Measurements from ENCODE around the gene PRLH.
"Not testable (repeated sequence)": the region's sequence is repeated elsewhere in the genome, so short reads cannot be mapped to it uniquely, and the experiment has no call there.

Gene PRLH

DNA sequence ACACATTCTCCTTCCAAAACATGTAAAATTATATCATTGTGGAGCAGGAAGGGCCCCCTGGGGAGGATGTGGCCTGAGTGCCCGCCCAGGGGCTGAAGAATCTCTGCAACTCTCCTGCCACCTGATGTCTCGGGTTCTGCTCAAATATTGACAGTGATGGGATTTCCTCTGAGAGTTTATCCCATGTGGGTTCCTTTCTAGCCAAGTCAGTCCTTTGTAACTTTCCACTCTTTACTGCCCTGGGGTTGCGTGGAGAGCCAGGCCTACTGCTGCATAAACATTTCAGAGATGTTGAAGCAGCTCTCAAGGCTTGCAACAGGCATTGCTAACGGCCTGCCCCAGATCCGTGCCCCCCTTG lies 28.1 kb downstream of the PRLH start:
- TF ChIP-seq, protein P1, sequence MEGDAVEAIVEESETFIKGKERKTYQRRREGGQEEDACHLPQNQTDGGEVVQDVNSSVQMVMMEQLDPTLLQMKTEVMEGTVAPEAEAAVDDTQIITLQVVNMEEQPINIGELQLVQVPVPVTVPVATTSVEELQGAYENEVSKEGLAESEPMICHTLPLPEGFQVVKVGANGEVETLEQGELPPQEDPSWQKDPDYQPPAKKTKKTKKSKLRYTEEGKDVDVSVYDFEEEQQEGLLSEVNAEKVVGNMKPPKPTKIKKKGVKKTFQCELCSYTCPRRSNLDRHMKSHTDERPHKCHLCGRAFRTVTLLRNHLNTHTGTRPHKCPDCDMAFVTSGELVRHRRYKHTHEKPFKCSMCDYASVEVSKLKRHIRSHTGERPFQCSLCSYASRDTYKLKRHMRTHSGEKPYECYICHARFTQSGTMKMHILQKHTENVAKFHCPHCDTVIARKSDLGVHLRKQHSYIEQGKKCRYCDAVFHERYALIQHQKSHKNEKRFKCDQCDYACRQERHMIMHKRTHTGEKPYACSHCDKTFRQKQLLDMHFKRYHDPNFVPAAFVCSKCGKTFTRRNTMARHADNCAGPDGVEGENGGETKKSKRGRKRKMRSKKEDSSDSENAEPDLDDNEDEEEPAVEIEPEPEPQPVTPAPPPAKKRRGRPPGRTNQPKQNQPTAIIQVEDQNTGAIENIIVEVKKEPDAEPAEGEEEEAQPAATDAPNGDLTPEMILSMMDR (IDR thresholded peaks at IDR 0.05; ENCODE audit: insufficient read depth, low read depth, low read length, missing control alignments), result no peak
- DNase-seq (ENCODE audit: low read depth), result no peak

DNA sequence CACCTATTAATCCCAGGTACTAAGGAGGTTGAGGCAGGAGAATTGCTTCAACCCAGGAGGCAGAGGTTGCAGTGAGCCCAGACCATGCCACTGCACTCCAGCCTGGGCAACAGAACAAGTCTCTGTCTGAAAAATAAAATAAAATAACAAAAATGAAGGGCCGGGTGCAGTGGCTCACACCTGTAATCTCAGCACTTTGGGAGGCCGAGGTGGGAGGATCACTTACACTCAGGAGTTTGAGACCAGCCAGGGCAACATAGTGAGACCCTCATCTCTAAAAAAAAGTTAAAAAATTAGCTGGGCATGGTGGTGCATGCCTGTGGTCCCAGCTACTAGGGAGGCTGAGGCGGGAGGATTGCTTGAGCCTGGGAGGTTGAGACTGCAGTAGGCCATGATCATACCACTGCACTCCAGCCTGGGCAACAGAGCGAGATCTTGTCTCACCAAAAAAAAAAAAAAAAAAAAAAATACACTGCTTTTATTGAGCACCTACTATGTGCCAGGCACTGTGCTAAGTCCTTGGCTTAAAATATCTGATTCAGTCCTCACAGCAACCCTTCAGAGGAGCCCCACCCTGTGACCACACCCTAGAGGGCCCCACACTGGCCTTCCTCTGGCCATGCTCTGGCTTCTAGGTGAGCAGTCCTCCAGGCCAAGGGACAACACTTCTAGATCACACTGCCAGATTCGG lies 29.6 kb downstream of the PRLH start:
- not testable (repeated sequence) for DNase-seq (ENCODE audit: low read depth); H3K4me3 ChIP-seq (ENCODE audit: low read length)

More for the DNA sequence above, 28.1 kb downstream of the PRLH start:
- H3K4me3 ChIP-seq (ENCODE audit: low read length), result no peak overlapping the region

DNA sequence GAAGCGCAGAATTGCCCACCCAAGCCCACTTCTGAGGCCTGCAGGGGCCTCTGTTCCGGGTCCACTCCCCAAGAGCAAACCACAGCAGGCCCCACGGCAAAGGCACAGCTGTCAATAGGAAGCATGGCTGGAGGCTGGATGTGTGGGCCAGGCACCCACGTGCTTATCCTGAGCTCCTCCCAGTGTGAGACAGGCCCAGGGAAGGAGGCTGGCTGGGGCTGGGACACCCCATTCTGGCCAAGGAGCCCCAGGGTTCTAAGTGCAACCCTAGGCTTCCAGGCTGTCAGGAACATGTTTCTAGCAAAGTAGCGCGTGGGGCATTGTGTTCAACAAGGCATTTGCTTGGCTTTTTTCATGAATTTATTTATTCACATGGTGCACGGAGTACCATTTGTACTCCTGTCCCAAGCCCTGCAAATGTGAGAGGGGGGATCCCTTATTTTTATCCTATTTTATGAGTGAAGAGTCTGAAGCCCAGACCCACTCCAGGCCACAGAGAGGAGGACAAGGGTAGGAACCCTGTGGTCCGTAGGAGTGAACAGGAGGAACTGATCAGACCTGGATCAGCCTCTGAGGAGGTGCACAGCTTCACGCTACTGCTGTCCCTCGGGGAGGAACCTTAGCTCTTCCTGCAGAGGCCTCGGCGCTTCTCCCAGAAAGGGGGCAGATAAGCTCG lies 30.3 kb downstream of the PRLH start:
- TF ChIP-seq, protein P1 (IDR thresholded peaks at IDR 0.05; ENCODE audit: insufficient read depth, low read depth, low read length, missing control alignments), result no peak
- H3K4me3 ChIP-seq (ENCODE audit: low read length), result no peak overlapping the region
- DNase-seq (ENCODE audit: low read depth), result no peak

DNA sequence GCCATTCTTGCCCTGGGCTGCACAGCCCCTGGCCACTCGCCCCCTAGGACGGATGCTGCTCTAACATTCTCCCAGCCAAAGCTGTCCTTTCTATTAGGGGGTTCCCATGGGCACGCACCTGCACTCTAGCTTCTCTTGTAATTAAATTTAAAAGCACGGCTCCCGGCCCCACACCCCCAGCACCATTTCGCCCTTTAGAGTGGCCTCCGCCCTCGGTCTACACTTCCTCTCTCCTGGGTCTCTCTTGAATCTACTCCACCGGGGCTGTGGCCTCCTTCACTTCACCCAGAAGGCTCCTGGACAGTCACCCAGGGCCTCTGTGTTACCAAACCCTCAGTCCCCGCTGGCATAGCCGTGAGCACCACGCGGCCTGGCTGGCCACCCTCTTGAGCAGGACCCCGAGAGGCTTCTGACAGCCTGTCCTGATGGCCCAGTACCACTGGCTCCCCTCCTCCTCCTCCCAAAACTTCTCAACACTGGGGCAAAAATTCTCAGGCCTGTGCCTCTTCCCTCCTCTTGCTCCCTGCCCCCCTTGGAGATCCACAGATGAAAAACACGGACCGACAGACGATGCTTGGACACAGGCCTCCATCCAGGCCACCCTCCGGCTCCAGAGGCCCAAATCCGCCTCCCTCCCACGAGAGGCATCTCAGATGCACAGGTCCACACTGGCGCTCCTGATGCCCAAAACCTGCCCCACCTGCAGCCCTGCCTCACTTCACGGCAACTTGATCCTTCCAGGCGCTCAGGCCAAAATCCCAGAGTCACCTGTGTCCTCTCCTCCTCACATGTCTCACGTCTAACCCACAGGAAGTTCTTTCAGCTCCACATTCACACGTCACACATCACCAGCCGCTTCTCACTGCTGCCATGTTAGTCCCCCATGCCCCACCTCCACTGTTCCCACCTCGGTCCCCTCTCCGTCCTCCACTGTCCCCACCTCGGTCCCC lies 31.1 kb downstream of the PRLH start:
- TF ChIP-seq, protein P1 (IDR thresholded peaks at IDR 0.05; ENCODE audit: insufficient read depth, low read depth, low read length, missing control alignments), result no peak
- DNase-seq (ENCODE audit: low read depth), result no peak
- no peak overlapping the region for H3K4me3 ChIP-seq (ENCODE audit: low read length)

DNA sequence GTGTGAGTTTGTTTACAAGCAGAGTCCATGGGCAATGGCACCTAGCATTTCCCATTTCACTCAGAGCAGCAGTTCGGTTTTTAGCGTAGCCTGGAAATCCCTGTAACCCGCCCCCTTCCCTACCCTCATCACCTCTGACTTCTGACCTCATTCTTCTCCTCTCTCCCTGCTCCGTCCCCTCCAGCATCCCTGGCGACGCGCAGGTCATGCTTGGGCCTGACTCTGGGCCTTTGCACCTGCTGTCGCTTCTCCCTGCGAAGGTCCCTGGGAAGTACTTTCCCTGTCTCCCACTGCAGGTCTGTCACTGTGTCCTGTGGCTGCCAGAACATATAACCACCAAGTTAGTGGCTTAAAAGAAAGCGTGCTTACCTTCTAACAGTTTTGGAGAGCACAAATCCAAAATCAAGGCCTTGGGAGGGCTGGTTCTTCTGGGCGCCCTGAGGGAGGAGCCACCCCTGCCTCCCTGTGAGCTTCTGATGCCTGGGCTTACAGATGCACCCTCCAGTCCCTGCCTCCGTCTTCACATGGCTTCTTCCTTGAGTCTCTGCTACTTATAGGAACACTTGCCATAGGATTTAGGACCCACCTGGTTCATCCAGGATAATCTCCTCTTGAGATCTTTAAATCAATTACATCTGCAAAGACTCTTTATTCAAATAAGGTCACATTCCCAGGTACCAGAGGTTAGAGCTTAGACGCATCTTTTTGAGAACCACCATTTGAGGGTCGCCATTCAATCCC lies 32.3 kb downstream of the PRLH start:
- no peak for DNase-seq (ENCODE audit: low read depth)
- TF ChIP-seq, protein P1 (IDR thresholded peaks at IDR 0.05; ENCODE audit: insufficient read depth, low read depth, low read length, missing control alignments), result no peak
- H3K4me3 ChIP-seq (ENCODE audit: low read length), result no peak overlapping the region

DNA sequence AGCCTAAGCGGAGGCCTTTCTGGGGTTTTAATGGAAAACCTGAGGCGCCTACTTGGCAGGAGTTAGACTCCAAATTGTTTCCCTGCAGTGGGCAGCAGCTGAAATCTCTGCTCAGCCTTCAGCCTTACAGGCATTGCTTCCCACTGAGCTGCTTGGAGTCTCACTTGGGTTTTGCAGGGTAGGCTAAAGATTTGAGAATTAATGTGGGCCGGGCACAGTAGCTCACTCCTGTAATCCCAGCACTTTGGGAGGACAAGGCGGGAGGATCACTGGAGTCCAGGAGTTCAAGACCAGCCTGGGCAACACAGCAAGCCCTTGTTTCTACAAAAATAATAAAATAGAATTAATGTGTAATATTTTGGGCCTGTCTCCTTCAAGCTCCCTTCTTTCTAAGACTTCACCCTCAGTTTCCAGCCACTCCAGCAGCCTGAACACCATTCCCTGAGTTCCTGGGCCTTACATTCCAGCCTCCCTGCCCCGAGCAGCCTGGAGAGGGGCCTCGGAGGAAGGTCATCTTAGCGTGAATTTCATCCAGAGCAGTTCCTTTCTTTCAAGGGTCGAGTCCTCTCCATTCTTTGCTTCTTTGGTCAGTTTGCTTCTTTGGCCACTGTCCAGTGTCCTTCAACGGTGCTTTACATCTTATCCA lies 33.2 kb downstream of the PRLH start:
- H3K4me3 ChIP-seq (ENCODE audit: low read length), result no peak overlapping the region
- no peak for DNase-seq (ENCODE audit: low read depth)
- TF ChIP-seq, protein P1 (IDR thresholded peaks at IDR 0.05; ENCODE audit: insufficient read depth, low read depth, low read length, missing control alignments), result no peak

Measured in epithelial cell of esophagus (primary cell).